KG1 (cell line): ENCODE results near the gene TRIM10.
"Not testable (repeated sequence)": the region's sequence is repeated elsewhere in the genome, so short reads cannot be mapped to it uniquely, and the experiment has no call there.

ENCODE experiments used
- DNase-seq: peaks from one replicate; lab custom pipeline; 2025; lab: John Stamatoyannopoulos, UW

The TRIM10 gene

DNA sequence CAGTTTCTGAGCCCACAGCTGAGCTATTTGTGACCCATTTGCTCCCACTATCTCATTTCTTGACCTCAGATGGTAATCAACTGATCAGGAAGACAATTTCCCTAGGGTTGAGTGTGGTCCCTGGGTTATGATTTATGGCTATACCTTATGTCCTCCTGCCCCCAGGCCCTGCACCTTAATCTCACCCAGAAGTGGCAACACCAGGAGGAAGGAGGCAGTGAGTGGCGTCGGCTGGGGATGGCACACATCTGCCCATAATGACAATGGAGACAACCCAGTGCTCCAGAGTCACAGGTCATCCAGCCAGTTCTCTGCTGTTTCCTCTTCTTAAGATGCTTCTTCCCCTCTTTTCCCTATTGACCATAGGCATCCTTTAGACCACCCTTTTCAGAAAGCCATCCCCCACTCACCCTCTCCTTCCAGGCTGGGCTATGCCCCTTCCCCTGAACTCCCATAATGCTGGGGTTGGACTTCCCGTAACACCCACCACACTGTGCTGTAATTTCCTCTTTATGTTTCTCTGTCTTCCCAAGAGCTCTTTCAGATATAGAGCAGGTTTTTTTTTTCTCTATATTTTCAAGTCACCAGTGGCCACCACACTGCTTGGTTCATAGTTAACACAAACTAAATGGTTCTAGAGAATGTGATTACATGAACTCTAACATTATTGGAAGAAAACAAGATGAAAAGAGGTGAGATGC is 8.0 kb downstream of the TRIM10 start:
- DNase-seq = no peak

- no peak for DNase-seq
Observed at GRCh38 chr6:30152016-30152673, 8.9 kb downstream of the TRIM10 start.

GRCh38 chr6:30151580-30151979 is 9.4 kb downstream of the TRIM10 start:
- DNase-seq = no peak

GRCh38 chr6:30150671-30151395 is 10.2 kb downstream of the TRIM10 start:
- no peak for DNase-seq

- no peak for DNase-seq
Observed at GRCh38 chr6:30149858-30150550, 11.0 kb downstream of the TRIM10 start.

DNA sequence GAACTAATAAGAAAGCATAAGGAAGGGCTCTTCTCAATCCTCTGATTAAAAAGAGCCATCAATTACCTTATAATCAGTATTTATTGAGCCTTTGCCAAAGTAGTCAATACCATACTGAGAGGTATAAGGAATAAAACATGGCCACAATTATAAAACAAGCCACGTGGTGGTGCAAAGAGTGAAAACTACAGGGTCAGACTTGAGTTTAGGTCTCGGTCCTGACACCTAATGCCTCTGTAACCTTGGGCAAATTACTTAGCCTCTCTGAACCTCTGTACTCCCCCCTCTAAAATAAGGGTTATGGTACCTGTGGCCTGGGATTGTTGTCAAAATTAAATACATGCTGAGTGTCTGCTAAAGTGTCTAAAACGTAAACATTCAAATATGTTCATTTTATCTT is 11.8 kb downstream of the TRIM10 start:
- no peak for DNase-seq

GRCh38 chr6:30147096-30147495 is 13.9 kb downstream of the TRIM10 start:
- no peak for DNase-seq

DNA sequence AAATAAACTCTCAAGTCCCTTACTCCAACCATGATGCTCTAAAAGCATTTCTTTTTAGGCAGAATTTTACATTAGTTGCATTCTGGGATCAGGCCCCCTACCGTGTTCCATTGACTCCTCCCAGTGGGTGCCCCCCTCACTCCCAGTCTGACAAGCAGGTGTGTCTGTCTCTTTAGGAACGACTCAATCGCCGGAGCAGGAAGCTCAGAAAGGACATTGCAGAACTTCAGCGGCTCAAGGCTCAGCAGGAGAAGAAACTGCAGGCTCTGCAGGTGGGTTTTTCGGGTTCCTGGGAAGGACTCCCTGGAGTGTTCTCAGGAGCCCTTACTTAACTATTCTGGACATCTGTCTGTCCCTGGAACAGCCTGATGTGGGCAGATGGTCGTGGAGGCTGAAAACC is 15.2 kb downstream of the TRIM10 start:
- no peak for DNase-seq

DNA sequence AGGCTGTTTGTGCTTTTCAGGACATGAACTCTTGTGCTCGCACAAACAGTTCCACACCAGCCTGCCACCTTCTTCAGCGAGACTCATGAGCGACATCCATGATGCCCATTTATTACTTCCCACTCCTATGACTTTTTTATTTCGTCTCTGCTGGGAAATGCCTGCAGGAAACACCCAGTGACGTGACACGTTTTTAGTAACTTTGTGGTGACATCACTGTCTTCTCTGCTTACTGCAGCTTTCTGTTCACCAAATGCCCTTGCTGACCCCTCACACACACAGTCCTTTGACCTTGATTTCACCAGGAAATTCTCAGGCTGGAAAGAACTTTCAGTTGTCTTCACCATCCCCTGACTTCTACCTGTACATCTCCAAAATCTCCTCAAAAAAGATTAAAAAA is 16.2 kb downstream of the TRIM10 start:
- DNase-seq = no peak

- DNase-seq = no peak
Observed at GRCh38 chr6:30143780-30144179, 17.2 kb downstream of the TRIM10 start.

DNA sequence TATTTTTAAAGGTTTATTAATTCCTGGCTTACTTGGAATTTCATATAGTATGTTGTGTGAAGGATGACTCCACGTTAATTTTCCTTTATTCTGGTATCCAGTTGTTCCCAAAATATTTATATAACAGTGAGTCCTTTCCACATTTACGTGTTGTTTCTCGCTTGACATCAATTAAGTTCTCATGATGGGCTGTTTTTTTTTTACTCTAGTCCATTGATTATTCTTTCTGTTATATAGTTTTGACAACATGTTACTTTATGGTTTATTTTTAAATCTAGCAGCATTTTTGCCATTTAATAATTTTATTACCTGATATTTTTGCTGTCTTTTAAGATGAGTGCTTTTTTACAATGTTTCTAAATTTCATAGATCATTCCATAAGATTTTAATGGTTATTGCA is 18.3 kb downstream of the TRIM10 start:
- no peak for DNase-seq

- not testable (repeated sequence) for DNase-seq
Observed at GRCh38 chr6:30140240-30140639, 20.8 kb downstream of the TRIM10 start.

GRCh38 chr6:30136570-30137286 is 24.3 kb downstream of the TRIM10 start:
- no peak for DNase-seq

DNA sequence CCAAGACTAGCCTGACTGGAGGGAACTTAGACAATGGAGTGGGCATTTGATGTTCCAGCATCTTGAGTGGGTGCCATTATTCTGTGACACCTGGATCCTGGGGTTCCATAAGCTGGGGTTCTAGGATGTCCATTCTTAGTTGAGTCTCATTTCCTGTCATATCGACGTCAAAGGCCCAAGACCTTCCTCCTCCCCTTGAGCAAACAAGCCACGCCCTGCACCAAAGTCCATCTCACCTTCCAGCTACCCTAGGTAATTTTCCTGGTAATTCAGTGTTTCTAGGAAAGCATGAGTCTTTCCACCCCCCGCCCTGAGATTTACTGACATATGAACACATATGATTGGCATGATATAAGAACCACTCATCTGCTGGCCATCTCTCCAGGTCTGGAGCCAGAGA is 25.3 kb downstream of the TRIM10 start, which contains the start of gene TRIM40:
TSS of gene TRIM40 (plus strand) at position 384 of the 400 bp plus-strand sequence. CDS start 897 bp downstream, outside the sequence.
- no peak for DNase-seq

DNA sequence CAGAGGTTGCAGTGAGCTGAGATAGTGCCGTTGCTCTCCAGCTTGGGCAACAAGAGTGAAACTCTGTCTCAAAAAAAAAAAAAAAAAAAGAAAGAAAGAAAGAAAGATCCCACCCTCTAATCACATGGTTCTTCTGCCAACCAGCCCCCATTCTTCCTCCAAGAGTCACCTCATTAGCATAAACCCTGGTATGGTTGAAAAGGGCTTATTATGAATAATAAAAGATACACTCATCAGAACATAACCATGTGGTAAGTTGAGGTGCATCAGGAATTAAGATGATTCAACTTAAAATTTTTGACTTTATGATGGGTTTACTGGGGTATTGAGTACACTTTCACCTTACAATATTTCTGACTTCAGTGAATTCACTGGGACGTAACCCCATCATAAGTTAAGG is 25.9 kb downstream of the TRIM10 start:
- DNase-seq = no peak

GRCh38 chr6:30131947-30132497 is 29.0 kb downstream of the TRIM10 start:
- DNase-seq = no peak

DNA sequence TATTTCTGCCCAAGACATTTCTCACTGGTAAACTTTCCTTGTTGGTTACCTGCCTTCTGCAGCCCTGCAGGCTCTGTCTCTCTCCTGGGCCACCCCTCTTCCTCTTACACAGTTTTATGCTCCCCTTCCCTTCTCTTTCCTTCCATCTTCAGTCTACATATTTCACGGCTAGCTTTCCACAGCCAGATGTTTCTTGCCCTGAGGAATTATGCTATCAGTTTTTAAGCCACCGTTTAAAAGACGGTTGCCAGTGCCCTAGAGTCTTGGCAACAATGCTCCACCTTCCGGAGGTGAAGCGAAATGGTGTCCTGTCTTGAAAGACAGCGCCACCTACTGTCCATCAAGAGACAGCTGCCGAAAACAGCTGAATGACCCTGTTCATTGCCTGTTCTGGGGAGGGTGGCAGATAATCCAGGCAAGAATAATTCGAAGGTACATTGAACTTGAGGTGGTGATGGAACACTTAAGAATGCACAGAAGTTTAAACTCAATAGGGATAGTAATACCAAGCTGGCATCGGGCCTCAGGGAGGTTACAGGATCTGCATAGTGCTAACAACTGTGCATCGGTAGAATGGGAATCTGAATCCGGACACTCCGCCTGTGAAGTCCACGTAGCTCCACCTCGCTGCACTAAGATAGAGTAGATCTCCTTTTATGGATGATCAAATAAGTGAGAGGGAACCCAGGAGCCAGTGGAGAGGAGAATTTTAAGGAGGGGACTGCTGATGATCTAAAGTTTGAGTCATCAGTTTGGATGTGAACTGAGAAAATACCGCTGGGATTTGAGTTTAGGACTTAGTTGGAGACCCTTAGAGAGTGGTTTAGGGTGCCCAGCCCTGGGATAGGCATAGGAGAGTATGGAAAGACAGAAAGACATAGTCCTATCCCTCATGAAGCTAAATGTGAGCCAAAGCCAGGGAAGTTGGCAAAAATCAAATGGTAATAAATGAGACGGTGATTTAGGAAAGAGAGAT is 29.8 kb downstream of the TRIM10 start:
- DNase-seq = peak; percentile 34

GRCh38 chr6:30130179-30130679 is 30.8 kb downstream of the TRIM10 start:
- no peak for DNase-seq

GRCh38 chr6:30129265-30130178 is 31.5 kb downstream of the TRIM10 start:
- no peak for DNase-seq
